Lung (tissue), 12 donors: ENCODE measurements around the gene CDKAL1. TPM values are rescaled to one million over a fixed set of nuclear protein-coding genes. Genes with fewer than 3 reads are reported as not detected.

Experiments
- ATAC-seq: fragments of 200-7000 bp; cut with Tn5 transposase; one replicate; pipeline ENCODE4 v1.9.1; 2020; ENCODE audit warnings: moderate number of reproducible peaks; ENCODE audit not compliant: insufficient read depth, low FRiP score
- DNase-seq, 3 donors: peaks; one replicate each; pipeline ENCODE4 v3.0.0-alpha.2; 2013 to 2017
- H3K27ac ChIP-seq, 2 donors: one replicate each; pipeline ENCODE4 v1.5.1; 2013; ENCODE audit warnings: mild to moderate bottlenecking in 2 of 2, moderate library complexity in 2 of 2, control low read depth in 1 of 2, inconsistent platforms in 1 of 2, low read depth in 1 of 2, low read length in 1 of 2
- H3K27me3 ChIP-seq, 3 donors: one replicate each; pipeline ENCODE4 v1.5.1; 2013; ENCODE audit warnings: low read length in 2 of 3; ENCODE audit not compliant: control insufficient read depth in 3 of 3, insufficient read depth in 3 of 3
- H3K36me3 ChIP-seq, 4 donors: one replicate each; pipeline ENCODE4 v1.5.1; 2013; ENCODE audit warnings: low read length in 4 of 4, mild to moderate bottlenecking in 1 of 4, moderate library complexity in 1 of 4; ENCODE audit not compliant: control insufficient read depth in 4 of 4, insufficient read depth in 4 of 4
- H3K4me1 ChIP-seq, 5 donors: one replicate each; pipeline ENCODE4 v1.5.1; 2013; ENCODE audit warnings: low read length in 5 of 5, mild to moderate bottlenecking in 2 of 5, moderate library complexity in 1 of 5; ENCODE audit not compliant: control insufficient read depth in 5 of 5, insufficient read depth in 5 of 5
- H3K4me3 ChIP-seq: one replicate; pipeline ENCODE4 v1.5.1; 2013; ENCODE audit warnings: mild to moderate bottlenecking, control low read depth, moderate library complexity
- H3K9ac ChIP-seq, 2 donors: one replicate each; pipeline ENCODE4 v1.5.1; 2013; ENCODE audit warnings: low read length in 2 of 2, control low read depth in 1 of 2; ENCODE audit not compliant: insufficient read depth in 1 of 2
- H3K9me3 ChIP-seq, 4 donors: one replicate each; pipeline ENCODE4 v1.5.1; 2013; ENCODE audit warnings: low read length in 3 of 4, mild to moderate bottlenecking in 1 of 4, moderate library complexity in 1 of 4; ENCODE audit not compliant: control insufficient read depth in 4 of 4, insufficient read depth in 3 of 4
- WGBS, 2 donors: extraction: QIAGEN DNeasy Blood & Tissue Kit; methylation state at CpG; one replicate each; pipeline ENCODE4 v1.1.7; 2013; 5-methylcytosine and 5-hydroxymethylcytosine counted together
- polyA plus RNA-seq, 2 donors: library from polyadenylated mRNA; stranded (reverse); fragments of 200-250 nt; gene quantifications; one replicate each; pipeline ENCODE4 v1.2.1, GENCODE V29; 2013
- total RNA-seq, 2 donors: library from RNA; depleted of rRNA in 1 of 2; stranded (reverse); fragments of >200 nt in 1 of 2; gene quantifications; one replicate each; pipeline ENCODE4 v1.2.1, GENCODE V29; 2014 to 2021
- TF ChIP-seq, protein P1 (sequence below): IDR thresholded peaks from 2 replicates; pipeline ENCODE4 v1.5.1; 2012; ENCODE audit warnings: mild to moderate bottlenecking; ENCODE audit errors: control extremely low read depth, extremely low read depth
- donor health status: control.
- donor health status: control.
- donor health status: Bipolar disorder and iron deficiency.
- donor health status: healthy.
- donor health status: DM: yes; HTN: yes; CAD: no.

The CDKAL1 gene
- total and polyA plus RNA-seq, 4 donors: 4.0 to 39.0 (median 10.0) TPM

DNA sequence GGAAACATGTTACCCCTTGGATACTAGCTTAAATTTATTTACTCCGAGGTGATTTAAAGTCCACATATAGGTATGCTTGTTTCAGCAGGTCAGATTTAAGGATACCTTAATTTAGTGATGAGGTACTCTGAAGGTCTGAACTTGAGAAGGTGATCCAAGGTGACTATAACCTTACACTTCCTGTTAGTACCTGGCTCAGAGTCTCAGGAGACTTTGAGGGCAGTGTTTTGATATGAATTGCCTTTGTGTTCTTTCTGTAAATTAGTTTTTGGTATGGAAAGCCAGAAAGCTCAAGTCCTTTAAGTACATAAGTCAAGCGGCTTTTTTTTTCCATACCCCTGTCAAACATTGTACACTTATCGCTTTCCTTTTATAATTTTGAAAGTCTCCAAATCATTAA lies 489.0 kb downstream of the CDKAL1 start:
- Histone ChIP-seq H3K27ac (no peak overlapping the region), H3K27me3 (no peaks in the 10 kb centered on the region), H3K9ac (no peak overlapping the region), H3K9me3 (no peaks in the 10 kb centered on the region), H3K36me3 (no peaks in the 10 kb centered on the region), H3K4me1 (peaks cover 0 to 35% (median 12%) of the 10 kb centered on the region in 5 donors), H3K4me3 (no peak overlapping the region)
- 96% methylated on average over 3 of the region's 3 CpGs for WGBS, 2 donors
- DNase-seq (peak in 1 of 3 donors; percentile 27), ATAC-seq (no peak)
- TF ChIP-seq, protein P1, sequence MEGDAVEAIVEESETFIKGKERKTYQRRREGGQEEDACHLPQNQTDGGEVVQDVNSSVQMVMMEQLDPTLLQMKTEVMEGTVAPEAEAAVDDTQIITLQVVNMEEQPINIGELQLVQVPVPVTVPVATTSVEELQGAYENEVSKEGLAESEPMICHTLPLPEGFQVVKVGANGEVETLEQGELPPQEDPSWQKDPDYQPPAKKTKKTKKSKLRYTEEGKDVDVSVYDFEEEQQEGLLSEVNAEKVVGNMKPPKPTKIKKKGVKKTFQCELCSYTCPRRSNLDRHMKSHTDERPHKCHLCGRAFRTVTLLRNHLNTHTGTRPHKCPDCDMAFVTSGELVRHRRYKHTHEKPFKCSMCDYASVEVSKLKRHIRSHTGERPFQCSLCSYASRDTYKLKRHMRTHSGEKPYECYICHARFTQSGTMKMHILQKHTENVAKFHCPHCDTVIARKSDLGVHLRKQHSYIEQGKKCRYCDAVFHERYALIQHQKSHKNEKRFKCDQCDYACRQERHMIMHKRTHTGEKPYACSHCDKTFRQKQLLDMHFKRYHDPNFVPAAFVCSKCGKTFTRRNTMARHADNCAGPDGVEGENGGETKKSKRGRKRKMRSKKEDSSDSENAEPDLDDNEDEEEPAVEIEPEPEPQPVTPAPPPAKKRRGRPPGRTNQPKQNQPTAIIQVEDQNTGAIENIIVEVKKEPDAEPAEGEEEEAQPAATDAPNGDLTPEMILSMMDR: no peak

DNA sequence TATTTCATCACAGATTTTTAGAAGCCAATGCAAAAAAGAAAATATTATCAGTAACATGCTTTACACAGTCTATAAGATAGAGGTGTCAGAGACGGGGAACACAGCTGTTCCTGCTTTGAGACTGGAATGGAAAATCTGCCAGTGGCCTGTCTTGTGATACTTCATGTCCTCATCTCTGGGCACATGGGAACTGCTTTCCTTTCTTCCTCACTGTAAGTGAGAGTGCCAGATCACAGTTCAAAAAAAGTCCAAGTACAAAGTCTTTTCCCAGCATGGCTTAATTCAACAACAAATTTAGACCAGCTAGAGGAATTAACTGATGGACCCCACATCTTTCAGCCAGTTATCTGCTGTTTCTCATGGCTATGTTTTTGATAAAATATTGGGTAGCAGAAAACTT lies 490.4 kb downstream of the CDKAL1 start:
- H3K4me3 ChIP-seq: no peak overlapping the region
- H3K4me1 ChIP-seq: peaks cover 0 to 35% (median 12%) of the 10 kb centered on the region in 5 donors
- WGBS, 2 donors: 83 to 84% methylated on average over 1 of the region's 1 CpG
- TF ChIP-seq, protein P1: no peak
- H3K9me3 ChIP-seq: no peaks in the 10 kb centered on the region
- H3K9ac ChIP-seq: no peak overlapping the region
- H3K36me3 ChIP-seq: no peaks in the 10 kb centered on the region
- DNase-seq (peak; percentile 84 to 98 (median 98)), ATAC-seq (no peak)
- H3K27me3 ChIP-seq: no peaks in the 10 kb centered on the region
- H3K27ac ChIP-seq: no peak overlapping the region

DNA sequence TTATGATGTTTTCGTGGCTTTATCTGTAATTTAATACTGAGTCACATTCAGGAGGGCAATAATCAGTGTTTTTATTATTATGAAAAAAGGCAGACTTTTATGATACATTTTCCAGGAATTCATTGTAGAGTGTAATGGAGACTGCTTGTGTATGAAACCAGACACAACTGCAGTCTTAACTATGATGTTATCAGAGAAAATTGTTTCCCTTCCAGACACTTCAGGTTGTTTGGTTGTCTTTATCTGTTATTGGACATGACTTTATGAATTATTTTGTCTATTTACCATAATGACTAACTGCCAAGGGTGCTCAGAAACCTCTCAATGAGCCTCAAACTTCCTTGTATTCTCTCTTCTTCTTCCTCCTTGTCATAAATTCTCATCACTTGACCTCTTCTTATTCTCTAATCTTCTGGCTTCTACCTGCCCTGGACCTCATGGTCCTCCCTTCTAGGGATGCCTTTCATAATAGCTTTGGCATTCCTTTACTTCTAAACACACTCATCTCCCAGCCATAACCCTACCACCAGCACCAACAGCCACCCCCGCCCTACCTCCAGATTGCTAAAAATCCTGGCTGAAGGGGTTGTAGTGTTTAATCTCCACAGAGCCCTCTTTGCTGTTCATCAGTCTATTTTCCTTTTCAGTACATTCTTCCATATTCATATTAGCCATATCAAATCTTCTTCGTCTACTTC lies 492.5 kb downstream of the CDKAL1 start:
- Histone ChIP-seq H3K9me3 (no peaks in the 10 kb centered on the region), H3K27me3 (no peaks in the 10 kb centered on the region), H3K4me3 (no peak overlapping the region), H3K9ac (no peak overlapping the region), H3K4me1 (peaks cover 0 to 35% (median 12%) of the 10 kb centered on the region in 5 donors), H3K27ac (no peak overlapping the region), H3K36me3 (no peaks in the 10 kb centered on the region)
- DNase-seq (no peak), ATAC-seq (no peak)
- WGBS, 2 donors: 93% methylated on average over 3 of the region's 3 CpGs
- TF ChIP-seq, protein P1: no peak
